ENCODE results near the gene ARMC12.

The ARMC12 gene

GRCh38 chr6:35718375-35718736 is 18.5 kb upstream of the ARMC12 start:
- in situ Hi-C loops (cut with MboI; ENCODE audit: low sequenced_read_pairs) = no loop called here

GRCh38 chr6:35718911-35719381 is 17.9 kb upstream of the ARMC12 start:
- in situ Hi-C loops (cut with MboI; ENCODE audit: low sequenced_read_pairs) = no loop called here

GRCh38 chr6:35719404-35719829 is 17.4 kb upstream of the ARMC12 start:
- in situ Hi-C loops (cut with MboI; ENCODE audit: low sequenced_read_pairs) = no loop called here

GRCh38 chr6:35719830-35720733 is 16.8 kb upstream of the ARMC12 start:
- in situ Hi-C loops (cut with MboI; ENCODE audit: low sequenced_read_pairs) = no loop called here

- in situ Hi-C loops (cut with MboI; ENCODE audit: low sequenced_read_pairs) = no loop called here
These were observed 14.6 kb upstream of the ARMC12 start for GRCh38 chr6:35722121-35722761.

- in situ Hi-C loops (cut with MboI; ENCODE audit: low sequenced_read_pairs) = no loop called here
These were observed 13.2 kb upstream of the ARMC12 start for GRCh38 chr6:35723587-35723986.

- in situ Hi-C loops (cut with MboI; ENCODE audit: low sequenced_read_pairs) = no loop called here
These were observed 12.8 kb upstream of the ARMC12 start for GRCh38 chr6:35724059-35724458.

- in situ Hi-C loops (cut with MboI; ENCODE audit: low sequenced_read_pairs) = no loop called here
These were observed 12.4 kb upstream of the ARMC12 start for GRCh38 chr6:35724471-35724870.

GRCh38 chr6:35725081-35725708 is 11.6 kb upstream of the ARMC12 start:
- in situ Hi-C loops (cut with MboI; ENCODE audit: low sequenced_read_pairs) = loop anchor here (25.0 kb wide), 1 partner anchor 438 kb away; the partner anchor contains the start of gene DEF6

- in situ Hi-C loops (cut with MboI; ENCODE audit: low sequenced_read_pairs) = loop anchor here (25.0 kb wide), 1 partner anchor 439 kb away; the partner anchor contains the start of gene DEF6
These were observed 11.0 kb upstream of the ARMC12 start for GRCh38 chr6:35725721-35726438.

GRCh38 chr6:35727231-35727934 is 9.4 kb upstream of the ARMC12 start:
- in situ Hi-C loops (cut with MboI; ENCODE audit: low sequenced_read_pairs) = loop anchor here (25.0 kb wide), 1 partner anchor 440 kb away; the partner anchor contains the start of gene DEF6

GRCh38 chr6:35727935-35728682 is 8.7 kb upstream of the ARMC12 start:
- in situ Hi-C loops (cut with MboI; ENCODE audit: low sequenced_read_pairs) = loop anchor here (25.0 kb wide), 1 partner anchor 441 kb away; the partner anchor contains the start of gene DEF6

GRCh38 chr6:35728683-35729678 is 7.9 kb upstream of the ARMC12 start:
- in situ Hi-C loops (cut with MboI; ENCODE audit: low sequenced_read_pairs) = loop anchor here (25.0 kb wide), 1 partner anchor 442 kb away; the partner anchor contains the start of gene DEF6

GRCh38 chr6:35729722-35730121 is 7.1 kb upstream of the ARMC12 start:
- in situ Hi-C loops (cut with MboI; ENCODE audit: low sequenced_read_pairs) = loop anchor here (25.0 kb wide), 1 partner anchor 442 kb away; the partner anchor contains the start of gene DEF6

- in situ Hi-C loops (cut with MboI; ENCODE audit: low sequenced_read_pairs) = loop anchor here (25.0 kb wide), 1 partner anchor 444 kb away; the partner anchor contains the start of gene DEF6
These were observed 6.0 kb upstream of the ARMC12 start for GRCh38 chr6:35730745-35731413.

- in situ Hi-C loops (cut with MboI; ENCODE audit: low sequenced_read_pairs) = loop anchor here (25.0 kb wide), 1 partner anchor 444 kb away; the partner anchor contains the start of gene DEF6
These were observed 5.5 kb upstream of the ARMC12 start for GRCh38 chr6:35731414-35731735.
